GM18951 (cell line): ENCODE measurements around the gene C14orf39.
"Not testable (repeated sequence)": the region's sequence is repeated elsewhere in the genome, so short reads cannot be mapped to it uniquely, and the experiment has no call there.

Experiments
- POLR2A ChIP-seq: IDR thresholded peaks from 4 replicates; pipeline ENCODE4 v1.6.1; 2011; ENCODE audit warnings: mild to moderate bottlenecking; ENCODE audit not compliant: insufficient read length, insufficient read depth; ENCODE audit errors: extremely low read depth
- in situ Hi-C: fragments of 300-500 bp; cut with MboI; formaldehyde crosslinking; loops from one replicate; pipeline ENCODE4 v1.12.0; 2022; ENCODE audit warnings: low sequenced_read_pairs, mixed read lengths, inconsistent platforms; ENCODE audit not compliant: unreplicated experiment

C14orf39 gene

DNA sequence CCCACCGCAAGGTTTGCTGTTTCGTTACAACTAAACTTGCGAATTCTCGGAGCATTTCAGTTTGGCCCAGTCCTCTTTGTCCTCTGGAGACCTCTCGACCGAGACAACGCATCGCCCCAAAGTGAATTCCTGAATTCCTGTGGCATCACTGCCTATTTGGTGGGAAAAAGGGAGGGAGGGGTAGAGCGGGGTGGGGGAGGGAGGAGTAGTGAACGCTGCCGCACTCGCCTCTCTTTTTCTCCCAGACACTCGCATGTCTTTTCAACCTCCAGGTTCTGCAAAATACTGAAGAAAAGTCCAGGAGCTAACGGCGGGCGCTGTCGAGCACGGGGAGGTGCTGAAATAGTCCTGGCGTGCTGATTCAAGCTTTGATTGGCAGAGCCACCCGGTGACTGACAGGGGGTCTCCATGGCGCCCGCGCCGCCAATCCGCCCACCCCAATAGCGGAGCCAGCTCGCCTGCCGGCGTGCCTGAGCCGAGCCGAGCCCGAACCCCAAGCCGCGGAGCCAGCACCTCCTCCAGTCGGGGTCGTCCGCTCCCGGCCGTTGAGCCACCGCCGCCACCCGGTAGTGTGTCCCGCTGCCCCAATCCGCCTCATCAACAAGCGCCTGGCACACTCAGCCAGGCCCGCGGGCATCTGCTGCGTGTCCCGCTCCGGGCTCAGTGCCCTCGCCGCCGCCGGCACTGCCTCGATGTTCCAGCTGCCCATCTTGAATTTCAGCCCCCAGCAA lies 23.0 kb upstream of the C14orf39 start, which contains the start of gene SIX6:
Gene SIX6, plus strand, starts transcription at position 440 of the 731 bp plus-strand sequence. Its CDS starts 253 bp downstream, at position 693.
- no peak for TF ChIP-seq POLR2A
- in situ Hi-C loops, result no loop called here

DNA sequence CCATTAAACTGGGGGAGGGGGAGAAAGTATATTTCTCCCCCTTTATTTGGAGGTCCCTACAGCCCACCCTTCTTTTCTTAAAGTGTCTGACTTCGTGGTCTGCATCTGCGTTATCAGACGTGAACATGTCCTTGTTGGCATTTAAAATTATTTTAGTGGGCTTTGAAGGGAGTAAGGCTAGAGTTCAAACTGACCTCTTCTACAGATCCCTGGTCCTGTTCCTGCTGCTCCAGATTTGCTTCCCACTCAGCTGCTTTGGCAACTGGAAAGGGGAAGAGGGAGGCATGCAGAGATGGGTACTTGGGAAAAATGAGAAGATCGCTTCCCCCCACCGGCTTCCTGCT lies 22.5 kb upstream of the C14orf39 start:
- TF ChIP-seq POLR2A, result no peak
- in situ Hi-C loops, result no loop called here

DNA sequence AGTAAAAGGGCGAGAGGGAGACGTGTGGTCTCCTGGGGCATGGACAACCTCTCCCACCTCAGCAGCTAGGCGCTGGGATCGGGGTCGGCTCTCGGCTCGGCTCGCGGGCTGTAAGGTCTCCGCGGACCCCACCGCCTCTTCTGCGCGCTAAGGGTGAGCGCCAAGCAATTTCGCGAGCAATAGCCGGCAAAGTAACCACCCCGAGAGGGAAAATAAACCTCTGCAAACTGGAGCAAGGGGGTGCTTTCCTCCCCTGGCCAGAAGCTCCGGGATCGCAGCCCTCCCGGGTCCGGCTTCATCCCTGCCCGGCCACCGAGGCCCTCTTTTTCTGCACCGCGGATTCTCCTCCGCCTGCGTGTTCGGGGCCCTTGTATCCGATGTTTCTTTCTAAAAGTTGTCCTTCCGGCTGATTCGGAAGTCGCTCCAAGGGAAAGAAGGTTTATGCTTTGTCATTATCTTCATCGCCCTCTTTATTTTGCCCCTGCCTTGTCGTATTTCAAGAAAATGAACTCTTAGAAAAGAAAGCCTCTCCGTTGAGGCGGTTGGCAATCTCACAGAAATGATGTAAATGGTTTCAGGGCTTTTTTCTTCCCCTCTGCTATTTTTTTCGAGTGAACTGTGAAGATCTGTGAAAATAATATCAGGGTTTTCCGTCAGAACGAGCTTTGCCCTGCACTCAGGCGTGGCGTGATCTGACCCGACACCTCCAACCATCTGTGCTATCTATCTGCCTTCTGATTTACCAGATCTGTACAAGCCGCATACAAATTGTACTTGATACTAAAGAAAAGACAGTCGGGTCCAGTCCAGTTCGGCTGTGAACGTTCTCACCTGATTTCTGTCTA lies 21.3 kb upstream of the C14orf39 start:
- no peak for TF ChIP-seq POLR2A
- in situ Hi-C loops, result no loop called here

DNA sequence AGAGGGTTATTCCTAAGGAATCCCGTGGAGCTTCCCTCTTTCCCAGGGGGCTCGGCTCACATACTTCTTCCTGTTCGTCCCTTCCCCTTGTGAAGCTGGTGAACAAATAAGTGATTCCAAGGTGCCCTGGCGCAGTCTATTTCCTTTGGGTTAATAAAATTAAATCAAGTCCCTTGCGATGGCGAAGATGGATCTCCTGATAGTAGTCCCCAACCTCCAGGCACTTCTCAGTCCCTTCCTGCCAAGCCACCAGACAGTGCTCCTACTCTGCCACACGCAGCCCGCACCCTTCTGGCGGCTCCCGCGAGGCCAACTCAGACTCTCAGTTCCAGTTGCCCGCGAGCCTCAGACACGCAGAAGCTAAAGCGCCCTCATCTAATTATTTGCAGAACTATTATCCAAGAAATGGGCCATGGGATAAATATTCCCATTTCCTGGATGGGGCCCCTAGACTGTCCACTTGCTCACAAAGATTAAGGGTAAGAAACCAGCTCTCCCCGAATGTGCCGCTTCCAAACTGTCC lies 20.7 kb upstream of the C14orf39 start:
- in situ Hi-C loops, result no loop called here
- TF ChIP-seq POLR2A, result no peak

DNA sequence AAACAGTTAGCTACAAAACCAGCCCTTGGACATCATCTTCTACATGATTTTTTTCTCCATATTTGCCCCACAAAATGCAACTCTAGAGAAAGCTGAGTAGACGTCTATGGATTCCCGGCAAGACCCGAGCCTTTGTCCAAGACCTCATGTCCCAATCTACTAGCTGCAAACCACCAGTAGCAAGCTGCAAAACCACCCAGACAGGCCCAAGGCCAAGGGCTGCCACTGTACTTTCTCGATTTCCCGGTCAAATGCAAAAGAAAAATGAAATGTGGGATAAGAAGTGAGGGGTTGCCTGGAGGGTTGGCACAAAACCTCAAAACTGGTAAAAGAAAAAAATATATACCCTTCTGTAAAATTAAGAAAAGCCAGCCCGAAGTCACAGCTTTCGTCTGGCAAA lies 20.1 kb upstream of the C14orf39 start:
- TF ChIP-seq POLR2A, result no peak
- in situ Hi-C loops, result no loop called here

DNA sequence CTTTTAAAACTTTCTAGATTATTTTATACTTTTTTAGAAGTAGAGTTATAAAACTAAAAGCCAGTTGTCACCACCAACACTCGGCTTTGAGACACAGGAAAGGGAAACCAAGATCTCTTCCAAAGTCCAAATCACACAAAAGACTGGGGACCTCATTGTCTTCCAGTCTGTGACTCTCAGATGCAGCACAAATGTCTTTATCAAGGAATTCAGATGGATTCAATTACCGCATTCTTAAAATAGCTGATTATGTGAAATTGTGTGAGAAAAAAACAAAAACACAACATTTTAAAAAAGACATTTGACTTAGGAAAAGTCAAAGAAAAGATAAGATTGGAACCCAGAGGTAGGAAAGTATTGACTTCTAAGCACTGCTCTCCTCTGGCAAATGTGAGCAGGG lies 19.6 kb upstream of the C14orf39 start:
- no peak for TF ChIP-seq POLR2A
- in situ Hi-C loops, result no loop called here

DNA sequence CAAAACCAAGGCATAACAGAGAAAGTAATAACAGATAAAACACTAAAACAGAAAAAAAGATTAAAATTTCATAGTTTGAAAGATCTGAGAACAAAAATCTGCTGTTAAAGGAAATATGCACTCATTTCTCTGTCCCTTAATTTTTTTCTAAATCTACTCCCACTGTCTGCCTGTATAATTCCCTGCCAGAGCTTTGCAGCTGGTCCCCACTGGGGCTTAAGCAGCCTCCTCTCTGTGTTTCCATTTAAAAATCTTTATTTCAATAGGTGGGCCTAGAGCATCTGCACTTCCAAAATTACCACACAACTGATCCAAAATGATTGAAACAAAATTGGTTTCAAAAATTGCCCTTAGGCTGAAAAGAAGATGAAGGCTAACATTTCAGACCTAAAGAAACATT lies 16.7 kb upstream of the C14orf39 start:
- in situ Hi-C loops, result no loop called here
- TF ChIP-seq POLR2A, result no peak

DNA sequence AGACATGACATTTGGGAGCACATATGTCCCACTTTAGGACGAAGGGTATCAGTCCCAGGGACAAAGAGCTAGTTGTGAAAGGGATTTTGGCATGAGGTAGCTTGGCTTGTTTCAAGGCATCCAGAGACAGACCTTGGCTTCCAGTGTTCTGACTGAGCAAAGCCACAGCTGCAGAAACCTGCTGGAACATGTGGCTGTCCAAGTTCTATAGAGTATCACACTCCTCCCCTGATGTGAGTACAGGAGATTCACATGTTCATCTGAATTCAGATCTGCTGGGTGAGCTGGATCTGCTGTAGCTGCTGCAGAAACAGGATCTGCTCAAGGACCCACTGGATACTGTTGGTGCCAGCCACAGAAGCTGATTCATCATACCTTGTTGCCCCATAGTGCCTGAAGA lies 10.1 kb upstream of the C14orf39 start:
- in situ Hi-C loops, result no loop called here
- TF ChIP-seq POLR2A, result no peak

DNA sequence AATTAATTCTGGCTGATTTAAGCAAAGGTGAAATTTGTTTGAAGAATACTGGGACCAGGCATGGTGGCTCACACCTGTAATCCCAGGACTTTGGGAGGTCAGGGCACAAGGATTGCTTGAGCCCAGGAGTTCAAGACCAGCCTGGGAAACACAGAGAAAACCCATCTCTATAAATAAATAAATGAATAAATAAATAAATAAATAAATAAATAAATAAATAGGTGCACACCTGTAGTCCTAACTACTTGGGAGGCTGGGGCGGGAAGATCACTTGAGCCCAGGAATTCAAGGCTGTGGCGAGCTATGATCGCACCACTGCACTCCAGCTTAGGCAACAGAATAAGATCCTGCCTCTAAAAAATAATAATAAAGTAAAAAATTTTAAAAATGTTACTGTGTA lies 4.4 kb upstream of the C14orf39 start:
- TF ChIP-seq POLR2A, result no peak
- in situ Hi-C loops, result no loop called here

DNA sequence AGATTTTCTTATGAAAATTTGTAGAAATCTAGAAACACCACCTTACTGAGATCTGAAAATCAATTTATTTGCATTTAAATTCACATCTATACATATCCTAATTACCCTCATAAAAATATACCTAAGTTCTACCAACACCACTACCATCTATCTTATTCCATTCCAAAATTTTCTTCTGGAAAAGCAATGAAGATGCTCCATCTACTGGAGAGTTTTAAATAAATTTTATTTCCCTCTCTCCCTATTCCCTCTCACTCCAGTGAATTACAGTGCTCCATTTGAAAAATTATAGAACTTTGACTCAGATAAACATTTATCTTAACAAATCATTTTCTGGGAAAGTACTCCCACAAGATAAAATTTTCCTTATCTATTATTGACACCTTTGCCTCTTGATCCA lies 2.3 kb upstream of the C14orf39 start:
- no peak for TF ChIP-seq POLR2A
- in situ Hi-C loops, result no loop called here

DNA sequence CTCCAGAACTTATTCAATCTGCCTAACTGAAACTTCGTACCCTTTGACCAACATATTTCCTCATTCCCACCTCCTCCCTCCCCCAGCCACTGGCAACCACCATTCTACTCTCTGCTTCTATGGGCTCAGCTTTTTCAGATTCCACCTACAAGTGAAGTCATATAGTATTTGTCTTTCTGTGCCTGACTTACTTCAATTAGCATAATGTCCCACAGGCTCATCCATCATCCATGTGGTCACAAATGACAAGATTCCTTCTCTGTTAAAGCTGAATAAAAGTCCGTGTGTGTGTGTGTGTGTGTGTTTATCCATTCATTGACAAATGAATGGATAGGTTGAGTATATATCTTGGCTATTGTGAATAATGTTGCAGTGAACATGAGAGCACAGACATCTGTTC lies 1.3 kb upstream of the C14orf39 start:
- in situ Hi-C loops, result no loop called here
- TF ChIP-seq POLR2A, result no peak

DNA sequence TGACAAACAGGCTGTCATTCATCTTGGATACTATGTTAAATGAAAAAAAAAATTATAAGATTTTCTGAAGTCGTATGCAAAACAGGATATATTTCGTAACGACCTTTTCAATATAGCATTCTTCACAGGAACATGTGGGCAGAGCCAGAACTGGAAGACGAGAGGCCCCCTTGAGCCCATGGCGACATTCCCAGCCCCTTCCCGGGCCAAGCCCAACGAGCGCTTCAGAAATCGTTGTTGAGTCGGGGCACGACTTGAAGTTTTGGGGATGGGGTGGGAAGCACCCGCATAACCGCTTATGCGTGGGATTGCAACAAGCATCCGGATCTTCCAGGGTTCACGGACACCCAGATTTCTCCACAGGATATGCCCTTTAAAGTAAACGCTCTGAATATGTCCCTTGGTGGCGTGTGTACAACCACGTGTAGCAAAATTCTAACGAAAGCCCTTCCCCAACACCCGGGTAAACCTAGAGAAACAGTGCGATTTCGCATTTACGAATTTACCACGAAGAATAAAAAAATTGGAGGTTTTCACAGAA lies 736 bp downstream of the C14orf39 start:
- TF ChIP-seq POLR2A, result no peak
- in situ Hi-C loops, result no loop called here

DNA sequence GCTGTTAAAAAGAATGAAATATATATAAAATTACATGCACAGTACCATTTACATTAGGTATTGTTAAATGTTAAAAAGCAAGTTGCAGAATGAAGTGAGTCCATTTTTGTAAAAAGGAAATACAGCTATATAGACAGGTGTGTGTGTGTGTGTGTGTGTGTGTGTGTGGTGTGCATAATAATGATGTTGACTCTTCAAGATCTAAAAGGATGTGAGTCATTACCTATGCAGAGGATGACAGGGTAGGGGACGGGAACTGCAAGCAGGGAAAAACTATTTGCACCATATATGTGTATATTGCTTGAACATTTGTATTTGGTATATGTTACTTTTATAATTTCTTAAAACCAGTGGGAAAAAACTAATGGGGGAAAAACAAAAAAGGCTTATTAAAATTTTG lies 3.1 kb downstream of the C14orf39 start:
- in situ Hi-C loops, result no loop called here
- no peak for TF ChIP-seq POLR2A

DNA sequence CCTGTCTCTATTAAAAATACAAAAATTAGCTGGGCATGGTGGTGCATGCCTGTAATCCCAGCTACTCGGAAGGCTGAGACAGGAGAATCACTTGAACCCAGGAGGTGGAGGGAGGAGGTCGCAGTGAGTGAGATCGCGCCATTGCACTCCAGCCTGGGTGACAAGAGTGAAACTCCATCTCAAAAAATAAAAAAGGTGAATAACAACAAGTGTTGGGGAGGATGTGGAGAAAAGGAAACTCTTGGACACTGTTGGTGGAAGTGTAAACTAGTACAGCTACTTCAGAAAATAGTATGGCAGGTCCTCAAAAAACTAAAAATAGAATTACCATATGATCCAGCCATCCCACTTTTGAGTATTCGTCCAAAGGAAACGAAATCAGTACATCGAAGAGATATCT lies 5.6 kb downstream of the C14orf39 start:
- in situ Hi-C loops, result not testable (repeated sequence)
